Fibroblast of lung (primary cell): ENCODE data around the gene KLB. TPM values are rescaled to one million over a fixed set of nuclear protein-coding genes. Genes with fewer than 3 reads are reported as not detected.

ENCODE experiments used
- DNase-seq, 2 donors: peaks; one replicate each; pipeline versions ENCODE4 v3.0.0 to v3.0.0-alpha.2; 2010; ENCODE audit warnings: low read depth in 2 of 2
- H2AFZ ChIP-seq: 2 replicates; pipeline ENCODE4 v1.5.1; 2012; ENCODE audit warnings: low read length, control low read depth, inconsistent platforms
- H3K27ac ChIP-seq: 2 replicates; pipeline ENCODE4 v1.5.1; 2011; ENCODE audit warnings: low read length, control low read depth; ENCODE audit not compliant: insufficient read depth
- H3K27me3 ChIP-seq: 2 replicates; pipeline ENCODE4 v1.5.1; 2011; ENCODE audit warnings: mild to moderate bottlenecking, low read length; ENCODE audit not compliant: control insufficient read depth, insufficient read depth
- H3K36me3 ChIP-seq: 2 replicates; pipeline ENCODE4 v1.5.1; 2011; ENCODE audit warnings: low read length; ENCODE audit not compliant: control insufficient read depth, insufficient read depth
- H3K4me1 ChIP-seq: 2 replicates; pipeline ENCODE4 v1.5.1; 2011; ENCODE audit warnings: low read length; ENCODE audit not compliant: control insufficient read depth, insufficient read depth; ENCODE audit errors: extremely low read depth
- H3K4me2 ChIP-seq: 2 replicates; pipeline ENCODE4 v1.5.1; 2011; ENCODE audit warnings: low read length, control low read depth; ENCODE audit not compliant: insufficient read depth; ENCODE audit errors: extremely low read depth
- H3K4me3 ChIP-seq, 4 experiments: fragments of 200-600 bp in 1 of 4; sonication (generic) in 1 of 4; replicated peaks in 1 of 4; 2 replicates each; pipeline ENCODE4 v1.5.1; 2011 to 2016; ENCODE audit warnings: low read length in 4 of 4, low read depth in 3 of 4, mild to moderate bottlenecking in 3 of 4, control low read depth in 2 of 4, inconsistent platforms in 1 of 4, mixed read lengths in 1 of 4; ENCODE audit not compliant: insufficient read depth in 1 of 4; ENCODE audit errors: control extremely low read depth in 1 of 4
- H3K79me2 ChIP-seq: 2 replicates; pipeline ENCODE4 v1.5.1; 2012; ENCODE audit warnings: mild to moderate bottlenecking, low read length, inconsistent platforms; ENCODE audit not compliant: control insufficient read depth, insufficient read depth
- H3K9ac ChIP-seq: 2 replicates; pipeline ENCODE4 v1.5.1; 2011; ENCODE audit warnings: mild to moderate bottlenecking, low read length, control low read depth; ENCODE audit not compliant: insufficient read depth
- H3K9me3 ChIP-seq: 2 replicates; pipeline ENCODE4 v1.5.1; 2012; ENCODE audit warnings: low read depth, low read length; ENCODE audit not compliant: control insufficient read depth, insufficient read depth
- H4K20me1 ChIP-seq: 2 replicates; pipeline ENCODE4 v1.5.1; 2011; ENCODE audit warnings: low read length; ENCODE audit not compliant: control insufficient read depth, insufficient read depth; ENCODE audit errors: extremely low read depth
- CTCF ChIP-seq, 2 donors: IDR thresholded peaks in 1 of 2; conservative IDR thresholded peaks in 1 of 2; 1 replicate in 1 of 2; 2 replicates in 1 of 2; pipeline ENCODE4 v1.5.1; 2011 to 2012; ENCODE audit warnings: low read length in 2 of 2, control low read depth in 1 of 2, inconsistent platforms in 1 of 2, low read depth in 1 of 2, mild to moderate bottlenecking in 1 of 2
- EZH2 ChIP-seq: IDR thresholded peaks from 2 replicates; pipeline ENCODE4 v1.5.1; 2012; ENCODE audit warnings: low read length, control low read depth, mild to moderate bottlenecking; ENCODE audit errors: missing control alignments
- polyA plus RNA-seq, 2 donors: library from polyadenylated mRNA; depleted of rRNA in 1 of 2; stranded (reverse) in 1 of 2; unstranded in 1 of 2; fragments of >200 nt; gene quantifications; 2 replicates each; pipeline ENCODE4 v1.2.1, GENCODE V29; 2011 to 2012; ENCODE audit warnings: missing spikeins in 1 of 2
- total RNA-seq: library from RNA; depleted of rRNA; stranded (reverse); fragments of >200 nt; gene quantifications from 2 replicates; pipeline ENCODE4 v1.2.1, GENCODE V29; 2014

KLB gene
- total and polyA plus RNA-seq, 2 donors (not counting 1 experiment from before 2014, with no cell fraction given): not detected

DNA sequence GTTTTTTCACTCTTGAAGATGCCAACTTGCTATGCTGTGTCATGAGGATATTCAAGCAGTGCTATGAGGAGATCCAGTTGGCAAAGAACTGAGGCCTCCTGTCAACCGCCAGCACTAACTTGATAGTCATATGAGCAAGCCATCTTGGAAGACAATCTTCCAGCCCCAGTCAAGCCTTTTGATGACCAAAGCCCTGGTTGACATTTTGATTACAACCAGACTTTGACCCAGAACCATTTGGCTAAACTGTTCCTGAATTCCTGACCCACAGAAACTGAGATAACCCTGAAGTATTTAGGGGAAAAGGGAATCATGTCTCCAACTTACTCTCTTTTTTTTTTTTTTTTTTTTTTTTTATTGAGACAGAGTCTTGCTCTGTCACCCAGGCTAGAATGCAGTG lies 87.6 kb downstream of the KLB start:
- Histone ChIP-seq H3K79me2 (no peaks in the 10 kb centered on the region), H3K4me1 (no peaks in the 10 kb centered on the region), H3K4me3 (no peak overlapping the region), H3K27ac (no peak overlapping the region), H3K36me3 (no peaks in the 10 kb centered on the region), H4K20me1 (no peaks in the 10 kb centered on the region), H3K27me3 (no peaks in the 10 kb centered on the region), H2AFZ (no peak overlapping the region), H3K4me2 (no peak overlapping the region), H3K9ac (no peak overlapping the region), H3K9me3 (no peaks in the 10 kb centered on the region)
- no peak for DNase-seq
- no peak for TF ChIP-seq CTCF (conservative IDR thresholded peaks at IDR 0.05 in 1 of 2, IDR thresholded peaks at IDR 0.05 in 1 of 2; ENCODE audit: low read depth in 1 of 2, low read length in 2 of 2)
- TF ChIP-seq EZH2: no peak

DNA sequence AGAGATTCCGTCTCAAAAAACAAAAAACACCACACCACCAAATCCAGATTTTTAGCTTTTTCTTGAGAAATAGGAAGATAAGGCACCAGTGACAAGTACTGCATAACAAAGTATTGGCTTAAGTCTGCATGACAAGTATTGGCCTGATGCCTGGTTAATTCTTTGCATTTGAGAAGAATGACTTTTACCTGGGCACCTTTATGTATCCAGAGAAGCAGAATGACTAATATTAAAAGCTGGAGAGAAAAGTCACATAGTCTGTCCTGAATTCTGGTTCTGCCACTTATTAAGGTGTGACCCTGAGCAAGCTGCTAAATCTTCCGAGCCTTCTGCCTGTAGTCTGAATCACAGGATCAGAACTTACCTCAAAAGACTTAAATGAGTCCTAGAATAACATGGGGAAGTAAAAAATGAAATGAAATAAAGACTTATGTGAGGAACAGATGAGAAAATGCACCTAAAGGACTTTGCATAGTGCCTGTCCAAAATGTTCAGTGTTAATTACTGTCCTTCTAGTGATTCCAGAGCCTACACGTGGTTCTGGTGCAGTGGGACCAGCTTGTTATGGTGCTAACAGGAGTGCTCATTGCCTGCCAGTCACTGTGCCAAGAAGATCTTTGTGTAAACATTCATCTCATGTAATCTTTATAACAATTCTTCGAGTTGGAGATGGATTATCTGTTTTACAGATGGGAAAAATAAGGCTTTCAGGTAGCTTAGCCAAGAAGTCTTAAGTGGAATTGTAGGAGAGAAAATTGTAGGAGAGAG lies 88.9 kb downstream of the KLB start:
- DNase-seq: peak in 1 of 2 donors; percentile 23
- Histone ChIP-seq H3K4me1 (no peaks in the 10 kb centered on the region), H4K20me1 (no peaks in the 10 kb centered on the region), H3K27ac (no peak overlapping the region), H3K4me3 (no peak overlapping the region), H3K9me3 (no peaks in the 10 kb centered on the region), H3K36me3 (peaks cover 1% of the 10 kb centered on the region), H2AFZ (no peak overlapping the region), H3K79me2 (no peaks in the 10 kb centered on the region), H3K9ac (no peak overlapping the region), H3K4me2 (no peak overlapping the region), H3K27me3 (no peaks in the 10 kb centered on the region)
- TF ChIP-seq EZH2: no peak
- TF ChIP-seq CTCF (conservative IDR thresholded peaks at IDR 0.05 in 1 of 2, IDR thresholded peaks at IDR 0.05 in 1 of 2; ENCODE audit: low read depth in 1 of 2, low read length in 2 of 2): no peak

- Histone ChIP-seq H3K4me2 (no peak overlapping the region), H3K9me3 (no peaks in the 10 kb centered on the region), H3K4me1 (peaks cover 7% of the 10 kb centered on the region), H3K27ac (no peak overlapping the region), H3K27me3 (no peaks in the 10 kb centered on the region), H3K9ac (no peak overlapping the region), H3K36me3 (peaks cover 1% of the 10 kb centered on the region), H3K79me2 (no peaks in the 10 kb centered on the region), H4K20me1 (no peaks in the 10 kb centered on the region), H2AFZ (no peak overlapping the region), H3K4me3 (no peak overlapping the region)
- TF ChIP-seq EZH2 (no peak), CTCF (conservative IDR thresholded peaks at IDR 0.05 in 1 of 2, IDR thresholded peaks at IDR 0.05 in 1 of 2; ENCODE audit: low read depth in 1 of 2, low read length in 2 of 2) (no peak)
- peak in 1 of 2 donors; percentile 37 for DNase-seq
Measured at GRCh38 chr4:39497909-39498726, 91.4 kb downstream of the KLB start.
